GM18867 (cell line): ENCODE data around the gene RASSF6.
"Not testable (repeated sequence)": the region's sequence is repeated elsewhere in the genome, so short reads cannot be mapped to it uniquely, and the experiment has no call there.

ENCODE experiments used
- ATAC-seq: cut with Tn5 transposase; IDR thresholded peaks from one replicate; pipeline ENCODE4 v1.9.1; 2021; ENCODE audit warnings: mild to moderate bottlenecking, moderate library complexity; ENCODE audit not compliant: unreplicated experiment

RASSF6 gene

DNA sequence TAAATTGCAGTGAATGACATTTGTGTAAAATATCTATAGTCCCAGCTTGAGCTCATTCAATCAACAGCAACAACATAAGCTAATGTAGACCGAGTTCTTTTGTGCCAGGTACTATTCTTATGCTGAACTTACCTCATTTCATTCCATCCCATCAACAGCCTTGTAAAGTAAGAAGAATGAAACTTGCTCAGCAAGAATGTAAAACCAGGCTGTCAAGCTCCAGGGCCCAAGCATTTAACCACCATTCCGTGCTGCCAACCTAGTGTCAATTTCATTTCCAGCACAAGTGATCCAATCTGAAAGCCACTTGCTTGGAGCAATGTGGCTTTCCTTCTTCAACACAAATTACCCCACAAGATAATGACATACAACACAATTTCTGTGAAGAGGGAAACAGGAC, 36.6 kb downstream of the RASSF6 start:
- no peak for ATAC-seq

DNA sequence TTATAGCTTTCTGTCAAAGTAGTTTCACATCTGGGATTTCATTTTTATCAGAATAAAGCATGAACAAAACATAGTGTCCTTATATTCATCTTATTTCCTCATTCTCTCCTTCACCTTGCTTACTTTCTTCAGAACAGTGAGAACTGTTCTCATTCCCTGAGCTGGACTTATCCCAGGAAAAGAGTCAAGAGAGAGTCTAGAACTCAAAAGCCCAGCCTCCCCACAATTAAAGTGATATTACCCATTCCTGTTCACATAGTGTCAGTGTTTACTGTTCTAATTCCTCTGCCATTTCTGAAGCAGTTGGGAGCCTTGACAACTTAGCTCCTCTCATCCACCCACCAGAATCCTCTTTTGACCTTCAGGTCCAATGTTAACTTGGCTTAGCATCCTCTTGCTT, 42.9 kb downstream of the RASSF6 start:
- no peak for ATAC-seq

DNA sequence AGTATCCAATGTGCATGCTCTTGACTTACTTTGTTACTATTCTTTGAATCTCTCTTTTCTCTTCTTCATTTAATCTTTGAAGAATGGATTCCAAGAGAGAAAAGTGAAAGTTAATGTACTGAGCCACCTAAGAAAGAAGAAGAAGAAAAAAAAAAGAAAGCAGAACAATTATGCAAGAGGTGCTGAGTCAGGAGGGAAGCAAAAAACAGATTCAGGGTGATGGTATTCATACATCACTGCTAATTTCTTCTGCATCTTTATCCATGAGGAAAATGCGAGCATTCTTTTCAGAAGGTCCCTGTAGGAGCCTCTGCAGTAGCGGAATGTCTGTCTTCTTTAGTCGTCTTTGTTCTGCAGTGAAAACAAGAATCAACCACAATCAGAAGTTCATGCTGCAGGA, 43.9 kb downstream of the RASSF6 start:
- ATAC-seq = no peak

DNA sequence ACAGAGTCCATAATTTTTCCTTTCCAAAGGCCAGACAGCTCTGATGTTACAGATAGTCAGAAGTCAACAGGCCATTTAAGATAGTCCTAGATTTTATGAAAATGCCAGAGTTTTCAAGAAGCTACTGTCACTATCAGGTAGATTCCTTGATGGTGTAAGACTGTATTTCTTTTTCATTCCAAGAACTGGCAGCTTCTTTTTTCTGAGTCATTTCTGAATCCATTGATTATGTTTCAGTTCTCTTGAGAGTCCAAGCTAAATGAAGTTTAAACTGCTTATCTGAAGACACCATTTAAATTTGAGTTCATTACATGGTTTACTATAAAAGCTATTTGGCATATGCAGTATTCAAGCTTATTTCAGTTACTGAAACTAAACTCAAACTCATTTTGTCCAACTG, 44.6 kb downstream of the RASSF6 start:
- ATAC-seq = no peak

DNA sequence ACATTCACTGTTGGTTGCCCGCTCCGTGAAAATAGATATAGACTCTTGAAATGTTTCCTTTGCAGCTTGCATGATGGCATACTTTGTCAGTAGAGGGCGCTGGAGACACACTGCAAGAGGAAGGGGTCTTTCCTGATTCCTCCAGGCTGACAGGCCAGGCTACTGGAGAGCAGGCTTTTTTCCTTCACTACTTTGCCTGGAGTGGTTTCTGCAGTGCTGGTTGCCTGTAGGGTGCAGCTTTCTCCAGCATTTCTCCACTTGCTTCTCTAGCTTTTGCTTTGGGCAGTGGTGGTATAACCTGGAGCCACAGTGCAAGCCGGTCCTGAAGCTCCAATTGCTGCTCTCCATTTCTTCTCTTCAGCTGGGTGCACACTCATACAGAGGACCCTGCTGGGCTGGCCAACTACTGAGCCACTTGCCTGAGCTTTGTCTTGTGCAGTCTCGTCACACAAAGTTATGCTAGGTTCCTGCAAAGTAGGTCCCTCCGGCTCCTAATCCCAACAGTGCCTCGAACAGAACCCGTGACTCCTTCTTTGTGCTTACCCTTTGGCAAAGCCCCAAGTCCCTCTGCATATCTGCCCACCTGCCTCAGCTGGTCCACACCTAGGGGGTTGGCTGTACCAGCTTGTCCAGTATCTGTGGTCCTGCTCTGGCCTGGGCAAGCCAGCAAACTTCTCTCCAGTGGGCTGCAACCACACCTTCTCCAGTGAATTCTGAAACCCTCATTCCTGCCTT, 46.3 kb downstream of the RASSF6 start:
- ATAC-seq = peak; percentile 47

DNA sequence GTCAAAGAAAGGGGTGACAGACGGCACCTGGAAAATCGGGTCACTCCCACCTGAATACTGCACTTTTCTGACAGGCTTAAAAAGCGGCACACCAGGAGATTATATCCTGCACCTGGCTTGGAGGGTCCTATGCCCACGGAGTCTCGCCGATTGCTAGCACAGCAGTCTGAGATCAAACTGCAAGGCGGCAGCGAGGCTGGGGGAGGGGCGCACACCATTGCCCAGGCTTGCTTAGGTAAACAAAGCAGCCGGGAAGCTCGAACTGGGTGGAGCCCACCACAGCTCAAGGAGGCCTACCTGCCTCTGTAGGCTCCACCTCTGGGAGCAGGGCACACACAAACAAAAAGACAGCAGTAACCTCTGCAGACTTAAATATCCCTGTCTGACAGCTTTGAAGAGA, 69.4 kb downstream of the RASSF6 start:
- ATAC-seq = not testable (repeated sequence)

DNA sequence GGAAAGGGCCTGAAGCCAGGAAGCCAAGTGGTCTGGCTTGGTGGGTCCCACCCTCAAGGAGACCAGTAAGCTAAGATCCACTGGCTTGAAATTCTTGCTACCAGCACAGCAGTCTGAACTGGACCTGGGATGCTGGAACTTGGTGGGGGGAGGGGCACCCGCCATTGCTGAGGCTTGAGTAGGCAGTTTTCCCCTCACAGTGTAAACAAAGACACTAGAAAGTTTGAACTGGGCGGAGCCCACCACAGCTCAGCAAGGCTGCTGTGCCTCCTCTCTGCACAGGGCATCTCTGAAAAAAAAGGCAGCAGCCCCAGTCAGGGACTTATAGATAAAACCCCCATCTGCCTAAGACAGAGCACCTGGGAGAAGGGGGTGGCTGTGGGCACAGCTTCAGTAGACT, 75.6 kb downstream of the RASSF6 start:
- ATAC-seq = no peak

DNA sequence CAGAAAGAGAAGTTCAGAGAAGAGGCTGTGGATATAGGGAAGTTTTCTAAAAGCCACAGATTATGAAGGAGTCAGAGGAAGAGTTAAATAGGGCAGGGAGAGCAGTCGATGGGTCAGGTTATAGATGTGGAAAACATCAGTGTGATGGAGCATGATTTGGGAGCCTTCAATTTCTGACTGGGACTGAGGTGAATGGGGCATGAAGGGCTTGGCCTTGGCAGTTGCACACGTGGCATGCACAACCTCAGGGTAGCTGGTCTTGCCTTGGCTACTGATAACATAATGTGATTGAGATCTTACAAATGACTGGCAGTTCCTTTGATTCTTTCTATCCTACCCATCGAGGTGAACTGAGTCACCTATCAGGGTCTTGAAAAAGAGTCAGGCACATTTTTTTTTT, 79.0 kb downstream of the RASSF6 start:
- ATAC-seq = no peak

DNA sequence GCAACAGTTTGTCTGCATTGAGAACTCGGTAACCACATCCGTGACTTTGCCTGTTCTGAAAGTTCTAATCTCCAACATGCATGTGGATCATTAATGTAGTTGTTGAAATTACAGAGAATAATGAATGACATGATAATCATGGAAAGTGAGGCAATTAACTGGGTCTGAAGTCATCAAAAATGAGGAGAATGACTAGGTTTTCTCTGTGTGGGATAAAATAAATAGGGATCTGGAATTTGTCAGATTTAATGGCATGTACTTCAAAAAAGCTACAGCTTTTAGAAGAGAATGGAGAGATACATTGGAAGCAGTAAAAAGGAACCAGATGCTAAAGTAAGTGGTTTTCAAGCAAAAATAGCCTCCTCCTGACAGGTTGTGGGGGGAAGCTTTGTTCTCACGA, 79.4 kb downstream of the RASSF6 start:
- ATAC-seq = no peak

DNA sequence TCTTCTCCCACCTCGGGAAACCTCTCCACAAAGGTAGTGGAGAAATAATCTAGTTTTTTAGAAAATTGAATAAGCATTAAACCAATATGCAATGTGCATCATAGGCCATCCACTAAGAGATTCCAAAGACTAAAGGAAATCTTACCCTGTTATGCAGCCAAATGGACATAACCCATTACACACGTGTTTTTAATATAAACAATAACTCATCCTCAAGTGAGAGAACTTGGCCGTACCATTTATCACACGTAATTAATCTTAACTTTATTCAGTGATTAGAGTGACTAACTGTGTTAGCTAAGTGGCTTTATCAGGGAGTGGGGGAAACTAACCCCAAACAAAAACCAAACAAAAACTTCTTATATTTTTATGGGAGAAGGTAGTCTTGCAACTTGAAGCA, 80.8 kb downstream of the RASSF6 start:
- no peak for ATAC-seq

DNA sequence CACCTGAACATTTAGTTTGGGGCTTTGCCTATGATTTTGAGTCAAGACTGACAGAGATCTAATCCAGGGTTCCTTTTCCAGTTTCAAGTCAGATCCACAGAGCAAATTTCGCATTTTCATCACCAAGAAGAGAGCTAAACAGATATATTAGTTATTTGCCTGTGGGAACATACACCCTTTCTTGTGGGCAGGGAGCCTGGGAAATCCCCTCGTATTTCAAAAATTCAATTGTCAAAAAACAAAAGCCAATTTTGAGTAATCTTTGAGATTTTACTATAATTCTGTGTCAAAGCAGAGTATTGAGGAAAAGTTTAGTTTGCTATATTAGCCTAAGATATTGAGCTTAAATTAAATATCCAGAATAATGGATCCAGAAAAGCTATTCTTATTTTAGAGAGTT, 82.1 kb downstream of the RASSF6 start:
- no peak for ATAC-seq

DNA sequence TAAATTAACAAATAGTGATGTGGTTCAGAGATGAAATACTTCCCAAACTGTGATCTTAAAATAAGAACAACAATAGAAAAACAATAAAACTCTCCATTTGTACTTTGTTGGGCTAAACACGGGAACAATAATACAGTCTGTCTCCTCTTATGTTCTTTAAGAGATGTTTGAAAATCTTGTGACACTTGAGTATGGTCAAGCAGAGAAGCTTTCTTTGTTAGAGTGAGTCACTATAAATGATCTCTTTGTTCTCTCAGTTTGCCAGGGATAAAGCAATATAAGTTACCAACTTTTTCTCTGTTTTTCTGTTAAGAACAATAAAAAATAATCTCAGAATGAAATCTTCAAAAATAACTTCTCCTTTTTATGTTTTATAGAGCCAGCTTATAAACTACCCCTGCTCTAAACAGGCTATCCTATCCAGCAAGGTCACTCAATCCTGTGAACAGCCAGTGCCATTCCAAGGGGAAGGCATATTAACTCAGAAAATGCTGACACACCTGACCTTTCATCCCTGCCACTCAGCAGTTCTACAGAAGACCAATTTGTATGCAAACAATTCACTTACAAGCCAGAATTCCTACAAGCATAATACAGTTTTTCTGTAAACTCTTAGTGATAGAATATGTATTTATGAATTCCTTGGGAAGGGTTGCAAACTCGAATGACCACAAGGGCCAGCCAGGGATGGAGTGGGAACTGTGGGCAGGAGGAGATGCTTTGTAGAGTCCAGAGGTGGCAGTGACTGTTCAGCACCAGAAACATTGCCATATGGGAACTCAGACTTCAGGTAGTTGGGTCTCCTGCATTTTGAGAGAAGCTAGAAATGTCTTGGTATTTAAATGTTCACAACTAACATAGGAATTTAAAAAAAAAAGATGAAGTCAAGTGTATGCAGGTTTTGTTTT, 86.5 kb downstream of the RASSF6 start:
- no peak for ATAC-seq

DNA sequence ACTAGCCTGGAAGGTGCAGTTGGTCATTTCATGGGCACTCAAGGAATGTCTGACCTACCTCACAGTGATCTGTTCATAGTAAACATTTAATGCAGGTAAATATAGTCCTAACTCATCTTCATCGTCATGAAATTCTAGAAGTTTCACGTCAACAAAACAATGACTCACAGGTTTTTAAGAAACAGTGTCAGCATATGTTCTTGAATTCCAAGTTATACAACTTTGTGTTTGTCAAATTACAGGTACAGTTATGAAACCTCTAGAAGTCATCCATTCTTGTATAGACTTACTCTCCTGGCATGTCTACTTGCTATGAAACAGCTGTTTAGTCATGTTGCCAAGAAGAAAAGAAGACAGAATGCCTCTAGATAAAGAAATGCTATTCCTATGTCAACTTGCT, 92.1 kb downstream of the RASSF6 start:
- no peak for ATAC-seq

DNA sequence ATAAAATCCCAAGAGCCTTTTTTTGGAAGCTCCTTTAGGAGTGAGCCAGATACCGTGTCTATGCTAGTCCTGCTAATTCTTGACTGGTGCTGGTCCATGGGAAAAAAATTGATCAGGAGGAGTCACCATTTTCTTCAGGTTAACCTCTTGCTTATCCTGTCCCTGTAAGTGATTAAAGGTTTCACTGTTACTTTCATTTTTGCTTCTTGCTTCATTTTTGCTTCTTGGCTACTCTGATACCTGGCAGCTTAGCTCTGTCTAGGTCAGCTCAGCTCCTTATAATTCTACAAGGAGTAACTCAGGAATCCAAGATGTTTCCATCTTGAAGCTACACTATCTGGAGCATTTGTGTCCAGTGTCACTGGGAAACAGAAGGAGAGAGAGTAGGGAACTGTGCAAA, 93.0 kb downstream of the RASSF6 start:
- peak; percentile 78 for ATAC-seq

DNA sequence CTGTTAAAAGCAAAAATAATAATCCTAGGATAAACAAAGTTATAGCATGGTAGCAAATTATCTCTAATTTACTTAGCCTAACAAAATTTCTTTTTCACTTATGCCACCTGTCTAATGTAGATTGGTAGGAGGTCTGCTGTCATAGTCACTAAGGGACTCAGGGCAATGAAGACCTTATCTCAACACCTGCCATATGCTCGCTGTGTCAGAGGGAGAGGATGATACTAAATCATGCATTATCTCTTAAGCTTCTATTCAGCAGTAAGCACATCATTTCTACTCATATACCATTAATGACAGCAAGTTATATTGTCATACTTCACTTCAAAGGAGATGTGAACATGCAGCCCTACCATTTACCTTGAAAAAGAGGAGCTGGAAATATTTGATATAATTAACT, 94.6 kb downstream of the RASSF6 start:
- ATAC-seq = no peak

DNA sequence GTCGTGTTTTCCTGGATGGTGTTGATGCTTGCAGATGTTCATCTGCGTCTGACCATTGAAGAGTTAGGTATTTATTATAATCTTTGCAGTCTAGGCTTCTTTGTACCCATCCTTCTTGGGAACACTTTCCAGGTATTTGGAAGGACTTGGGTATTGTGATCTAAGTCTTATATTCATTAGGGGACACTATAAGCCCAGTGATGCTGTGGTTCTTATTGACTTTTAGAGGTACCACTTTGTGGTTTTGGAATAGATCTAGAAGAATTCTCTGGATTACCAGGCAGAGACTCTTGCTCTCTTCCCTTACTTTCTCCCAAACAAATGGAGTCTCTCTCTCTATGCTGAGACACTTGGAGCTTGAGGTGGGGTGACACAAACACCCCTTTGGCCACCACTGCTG, 97.1 kb downstream of the RASSF6 start:
- ATAC-seq = no peak
